Gastrocnemius medialis (tissue), 4 donors: Measurements from ENCODE around the gene STARD13. TPM values are rescaled to one million over a fixed set of nuclear protein-coding genes. Genes with fewer than 3 reads are reported as not detected.

Experiments
- ATAC-seq, 2 donors: fragments of 150-250 bp; one replicate each; pipeline ENCODE4 v1.9.1; 2016
- DNase-seq, 2 donors: peaks; one replicate each; pipeline ENCODE4 v3.0.0-alpha.2; 2019
- H3K27ac ChIP-seq, 4 donors: fragments of 200-600 bp; sonication (generic); 1 replicate in 1 of 4; 2 replicates in 3 of 4; pipeline ENCODE4 v1.5.1; 2016 to 2018; ENCODE audit warnings: mild to moderate bottlenecking in 2 of 4, moderate library complexity in 1 of 4
- H3K27me3 ChIP-seq, 3 donors: fragments of 200-600 bp; sonication (generic) in 2 of 3; 1 replicate in 1 of 3; 2 replicates in 2 of 3; pipeline versions ENCODE4 v1.5.1 to v1.6.0; 2016 to 2019; ENCODE audit warnings: mild to moderate bottlenecking in 1 of 3, moderate library complexity in 1 of 3
- H3K36me3 ChIP-seq, 2 donors: fragments of 200-600 bp; sonication (generic) in 1 of 2; one replicate each; pipeline ENCODE4 v1.5.1; 2017 to 2018
- H3K4me1 ChIP-seq, 2 donors: fragments of 200-600 bp; sonication (generic) in 1 of 2; one replicate each; pipeline ENCODE4 v1.5.1; 2016 to 2017; ENCODE audit warnings: mild to moderate bottlenecking in 2 of 2
- H3K4me3 ChIP-seq, 4 donors: fragments of 200-600 bp; sonication (generic) in 3 of 4; 1 replicate in 1 of 4; 2 replicates in 3 of 4; pipeline ENCODE4 v1.5.1; 2016 to 2019; ENCODE audit warnings: mild to moderate bottlenecking in 2 of 4
- H3K9me3 ChIP-seq, 3 donors: fragments of 200-600 bp; sonication (generic) in 2 of 3; 1 replicate in 1 of 3; 2 replicates in 2 of 3; pipeline ENCODE4 v1.5.1; 2016 to 2019
- CTCF ChIP-seq, 5 experiments: fragments of 450-650 bp in 3 of 5; fragments of 200-600 bp in 2 of 5; sonication (generic) in 2 of 5; IDR thresholded peaks in 4 of 5; conservative IDR thresholded peaks in 1 of 5; 1 replicate in 4 of 5; 2 replicates in 1 of 5; pipeline ENCODE4 v1.5.1; 2016 to 2019; ENCODE audit warnings: antibody characterized with exemption in 5 of 5, mild to moderate bottlenecking in 3 of 5, moderate library complexity in 3 of 5
- POLR2A ChIP-seq, 2 donors: fragments of 450-650 bp; IDR thresholded peaks; one replicate each; pipeline ENCODE4 v1.6.1; 2017; ENCODE audit warnings: antibody characterized with exemption in 2 of 2, mild to moderate bottlenecking in 2 of 2, moderate library complexity in 2 of 2
- in situ Hi-C, 4 donors: fragments of 200-750 bp; cut with MboI; loops; one replicate each; pipeline versions ENCODE4 v1.15.0 to v1.8.0; 2017; ENCODE audit warnings: low sequenced_read_pairs in 4 of 4
- intact Hi-C: fragments of 100-400 bp; cut with DNase I; formaldehyde crosslinking; loops from one replicate; pipeline ENCODE4 v1.15.1; 2023; ENCODE audit warnings: low total_unique reads
- total RNA-seq, 4 donors: library from RNA; depleted of rRNA; stranded (reverse); fragments of >200 nt; gene quantifications; one replicate each; pipeline versions ENCODE4 v1.1.0 to v1.2.3, GENCODE V29; 2016

The STARD13 gene
- total RNA-seq, 4 donors from 2014 or later, result 7.7 to 19.3 (median 12.0) TPM

GRCh38 chr13:33169273-33169980, 116.1 kb downstream of the STARD13 start:
- TF ChIP-seq CTCF (IDR thresholded peaks at IDR 0.05 in 4 of 5, conservative IDR thresholded peaks at IDR 0.05 in 1 of 5), result no peak
- TF ChIP-seq POLR2A (IDR thresholded peaks at IDR 0.05), result no peak
- no peak overlapping the region for H3K4me3 ChIP-seq

GRCh38 chr13:33168321-33168960, 117.1 kb downstream of the STARD13 start:
- H3K27ac ChIP-seq, result peak overlapping the region; percentile 0 to 35 (median 24)
- ATAC-seq (no peak), DNase-seq (no peak)
- no peaks in the 10 kb centered on the region for H3K36me3 ChIP-seq
- intact Hi-C loops, result no loop called here
- TF ChIP-seq POLR2A (IDR thresholded peaks at IDR 0.05) (no peak), CTCF (IDR thresholded peaks at IDR 0.05 in 4 of 5, conservative IDR thresholded peaks at IDR 0.05 in 1 of 5) (no peak)
- H3K9me3 ChIP-seq, result no peaks in the 10 kb centered on the region
- H3K27me3 ChIP-seq, result no peaks in the 10 kb centered on the region
- no peak overlapping the region for H3K4me3 ChIP-seq
- in situ Hi-C loops, result no loop called here
- peaks cover 25 to 57% of the 10 kb centered on the region in 2 donors for H3K4me1 ChIP-seq

More at GRCh38 chr13:33169273-33169980, 116.1 kb downstream of the STARD13 start:
- intact Hi-C loops (no loop called here), in situ Hi-C loops (no loop called here)
- no peaks in the 10 kb centered on the region for H3K36me3 ChIP-seq
- ATAC-seq (no peak), DNase-seq (no peak)
- H3K27ac ChIP-seq, result peak overlapping the region; percentile 0 to 35 (median 24)
- no peaks in the 10 kb centered on the region for H3K9me3 ChIP-seq
- H3K27me3 ChIP-seq, result no peaks in the 10 kb centered on the region
- peaks cover 25 to 57% of the 10 kb centered on the region in 2 donors for H3K4me1 ChIP-seq

GRCh38 chr13:33167491-33167890, 118.1 kb downstream of the STARD13 start:
- intact Hi-C loops (no loop called here), in situ Hi-C loops (no loop called here)
- Histone ChIP-seq H3K27me3 (no peaks in the 10 kb centered on the region), H3K36me3 (peaks cover 0 to 4% of the 10 kb centered on the region in 2 donors), H3K4me1 (peaks cover 16 to 49% of the 10 kb centered on the region in 2 donors), H3K4me3 (no peak overlapping the region), H3K9me3 (no peaks in the 10 kb centered on the region), H3K27ac (no peak overlapping the region)
- TF ChIP-seq POLR2A (IDR thresholded peaks at IDR 0.05), result no peak
- no peak for TF ChIP-seq CTCF (IDR thresholded peaks at IDR 0.05 in 4 of 5, conservative IDR thresholded peaks at IDR 0.05 in 1 of 5)
- no peak for DNase-seq
- no peak for ATAC-seq

GRCh38 chr13:33165787-33166186, 119.8 kb downstream of the STARD13 start:
- no peak for ATAC-seq
- Histone ChIP-seq H3K4me3 (no peak overlapping the region), H3K27ac (no peak overlapping the region), H3K36me3 (peaks cover 0 to 8% of the 10 kb centered on the region in 2 donors), H3K9me3 (no peaks in the 10 kb centered on the region), H3K4me1 (peaks cover 5 to 33% of the 10 kb centered on the region in 2 donors), H3K27me3 (no peaks in the 10 kb centered on the region)
- DNase-seq, result no peak
- TF ChIP-seq CTCF (IDR thresholded peaks at IDR 0.05 in 4 of 5, conservative IDR thresholded peaks at IDR 0.05 in 1 of 5) (no peak), POLR2A (IDR thresholded peaks at IDR 0.05) (no peak)
- in situ Hi-C loops (no loop called here), intact Hi-C loops (no loop called here)
